ENCODE data around the gene FNDC3A. TPM values are rescaled to one million over a fixed set of nuclear protein-coding genes. Genes with fewer than 3 reads are reported as not detected.

The FNDC3A gene
- polyA plus RNA-seq, 1 of the 3 experiments (the other 2 are of a cell fraction): 27.7 TPM

- CTCF ChIA-PET: no interaction called here
- H3K4me1 ChIP-seq (ENCODE audit: control insufficient read depth in 1 of 2, insufficient read depth in 2 of 2, low read depth in 1 of 2, low read length in 1 of 2): peaks cover 0 to 10% of the 10 kb centered on the region in 2 experiments; a peak in 1 of 4 replicates
- H3K27ac ChIP-seq (ENCODE audit: low read depth in 2 of 2, low read length in 1 of 2): no peak overlapping the region
- DNase-seq: no peak
- H3F3A ChIP-seq (replicated peaks; ENCODE audit: insufficient read depth): peaks cover 11% of the 10 kb centered on the region
- H3K79me2 ChIP-seq (ENCODE audit: insufficient read depth): 0 out of 2 replicates have a peak, but pooled peaks cover 5% of the 10 kb centered on the region
- POLR2A ChIA-PET: no interaction called here
- no peak overlapping the region for H3K4me3 ChIP-seq (ENCODE audit: low read depth in 2 of 2, low read length in 1 of 2)
- 100% methylated on average over 1 of the region's 1 CpG for WGBS (ENCODE audit: low lambda C conversion rate)
- peaks cover 60 to 90% of the 10 kb centered on the region in 2 experiments for H3K36me3 ChIP-seq (replicated peaks in 1 of 2; ENCODE audit: control insufficient read depth in 1 of 2, insufficient read depth in 2 of 2, low read length in 1 of 2)
- no peak overlapping the region for H2AFZ ChIP-seq (ENCODE audit: low read depth)
- TF ChIP-seq GABPA (IDR thresholded peaks at IDR 0.05; ENCODE audit: low read depth): no peak
- TF ChIP-seq YY1 (IDR thresholded peaks at IDR 0.05; ENCODE audit: low read depth): no peak
- no peak for TF ChIP-seq FOSL2 (IDR thresholded peaks at IDR 0.05; ENCODE audit: borderline replicate concordance, low read depth)
- no peak for TF ChIP-seq USF2 (IDR thresholded peaks at IDR 0.05; ENCODE audit: borderline replicate concordance, low read depth, low read length)
- no peak for TF ChIP-seq RXRA (IDR thresholded peaks at IDR 0.05; ENCODE audit: borderline replicate concordance, low read depth)
- no peaks in the 10 kb centered on the region for H4K20me1 ChIP-seq (ENCODE audit: insufficient read depth)
- H3K4me2 ChIP-seq: no peak overlapping the region
- H3K9ac ChIP-seq: no peak overlapping the region
- no peaks in the 10 kb centered on the region for H3K27me3 ChIP-seq (ENCODE audit: insufficient read depth)
- no peaks in the 10 kb centered on the region for H3K9me3 ChIP-seq
- H3K9me2 ChIP-seq: no peaks in the 10 kb centered on the region
Measured at GRCh38 chr13:49185264-49185663, 209.6 kb downstream of the FNDC3A start.

GRCh38 chr13:49190901-49191300, 215.2 kb downstream of the FNDC3A start:
- Histone ChIP-seq H2AFZ (ENCODE audit: low read depth) (no peak overlapping the region), H3K9ac (no peak overlapping the region), H4K20me1 (ENCODE audit: insufficient read depth) (no peaks in the 10 kb centered on the region), H3K27me3 (ENCODE audit: insufficient read depth) (no peaks in the 10 kb centered on the region), H3K4me3 (ENCODE audit: low read depth in 2 of 2, low read length in 1 of 2) (no peak overlapping the region), H3K27ac (ENCODE audit: low read depth in 2 of 2, low read length in 1 of 2) (no peak overlapping the region), H3K36me3 (replicated peaks in 1 of 2; ENCODE audit: control insufficient read depth in 1 of 2, insufficient read depth in 2 of 2, low read length in 1 of 2) (peaks cover 66 to 90% of the 10 kb centered on the region in 2 experiments), H3F3A (replicated peaks; ENCODE audit: insufficient read depth) (peaks cover 13% of the 10 kb centered on the region), H3K9me2 (no peaks in the 10 kb centered on the region), H3K4me1 (ENCODE audit: control insufficient read depth in 1 of 2, insufficient read depth in 2 of 2, low read depth in 1 of 2, low read length in 1 of 2) (peaks cover 0 to 7% of the 10 kb centered on the region in 2 experiments; a peak in 1 of 4 replicates), H3K79me2 (ENCODE audit: insufficient read depth) (no peaks in the 10 kb centered on the region), H3K4me2 (no peak overlapping the region), H3K9me3 (no peaks in the 10 kb centered on the region)
- TF ChIP-seq MXI1 (IDR thresholded peaks at IDR 0.05; ENCODE audit: low read depth, low read length) (no peak), SMC3 (IDR thresholded peaks at IDR 0.05; ENCODE audit: low read depth, low read length) (no peak)
- no peak for DNase-seq
- ChIA-PET POLR2A (no interaction called here), CTCF (no interaction called here)
- 95% methylated on average over 2 of the region's 2 CpGs for WGBS (ENCODE audit: low lambda C conversion rate)

GRCh38 chr13:49206641-49207040, 230.9 kb downstream of the FNDC3A start:
- 74% methylated on average over 3 of the region's 3 CpGs for WGBS (ENCODE audit: low lambda C conversion rate)
- Histone ChIP-seq H4K20me1 (ENCODE audit: insufficient read depth) (no peaks in the 10 kb centered on the region), H3K27me3 (ENCODE audit: insufficient read depth) (no peaks in the 10 kb centered on the region), H3F3A (replicated peaks; ENCODE audit: insufficient read depth) (peaks cover 8% of the 10 kb centered on the region), H3K27ac (ENCODE audit: low read depth in 2 of 2, low read length in 1 of 2) (no peak overlapping the region), H3K79me2 (ENCODE audit: insufficient read depth) (no peaks in the 10 kb centered on the region), H3K4me1 (ENCODE audit: control insufficient read depth in 1 of 2, insufficient read depth in 2 of 2, low read depth in 1 of 2, low read length in 1 of 2) (no peaks in the 10 kb centered on the region), H2AFZ (ENCODE audit: low read depth) (no peak overlapping the region), H3K9ac (no peak overlapping the region), H3K4me2 (no peak overlapping the region), H3K9me2 (no peaks in the 10 kb centered on the region), H3K36me3 (replicated peaks in 1 of 2; ENCODE audit: control insufficient read depth in 1 of 2, insufficient read depth in 2 of 2, low read length in 1 of 2) (peaks cover 87 to 92% of the 10 kb centered on the region in 2 experiments), H3K9me3 (no peaks in the 10 kb centered on the region), H3K4me3 (ENCODE audit: low read depth in 2 of 2, low read length in 1 of 2) (no peak overlapping the region)
- TF ChIP-seq FOXJ3 (CRISPR knock-in tag; IDR thresholded peaks at IDR 0.05) (no peak), TEAD4 (IDR thresholded peaks at IDR 0.05; ENCODE audit: borderline replicate concordance, insufficient read depth) (no peak)
- CTCF ChIA-PET: interaction anchor here (1.5 kb wide), 1 partner anchor 74 kb away, joined by 5 read pairs; no protein-coding TSS in a partner anchor
- POLR2A ChIA-PET: no interaction called here
- no peak for DNase-seq

Measured in SK-N-SH (cell line).